GM12801 (cell line): ENCODE results near the gene KRTAP10-3.
"Not testable (repeated sequence)": the region's sequence is repeated elsewhere in the genome, so short reads cannot be mapped to it uniquely, and the experiment has no call there.

ENCODE experiments used
- CTCF ChIP-seq: IDR thresholded peaks from one replicate; pipeline ENCODE4 v1.5.1; 2011; ENCODE audit warnings: control low read depth; ENCODE audit not compliant: insufficient read length; ENCODE audit errors: extremely low read depth

Gene KRTAP10-3

DNA sequence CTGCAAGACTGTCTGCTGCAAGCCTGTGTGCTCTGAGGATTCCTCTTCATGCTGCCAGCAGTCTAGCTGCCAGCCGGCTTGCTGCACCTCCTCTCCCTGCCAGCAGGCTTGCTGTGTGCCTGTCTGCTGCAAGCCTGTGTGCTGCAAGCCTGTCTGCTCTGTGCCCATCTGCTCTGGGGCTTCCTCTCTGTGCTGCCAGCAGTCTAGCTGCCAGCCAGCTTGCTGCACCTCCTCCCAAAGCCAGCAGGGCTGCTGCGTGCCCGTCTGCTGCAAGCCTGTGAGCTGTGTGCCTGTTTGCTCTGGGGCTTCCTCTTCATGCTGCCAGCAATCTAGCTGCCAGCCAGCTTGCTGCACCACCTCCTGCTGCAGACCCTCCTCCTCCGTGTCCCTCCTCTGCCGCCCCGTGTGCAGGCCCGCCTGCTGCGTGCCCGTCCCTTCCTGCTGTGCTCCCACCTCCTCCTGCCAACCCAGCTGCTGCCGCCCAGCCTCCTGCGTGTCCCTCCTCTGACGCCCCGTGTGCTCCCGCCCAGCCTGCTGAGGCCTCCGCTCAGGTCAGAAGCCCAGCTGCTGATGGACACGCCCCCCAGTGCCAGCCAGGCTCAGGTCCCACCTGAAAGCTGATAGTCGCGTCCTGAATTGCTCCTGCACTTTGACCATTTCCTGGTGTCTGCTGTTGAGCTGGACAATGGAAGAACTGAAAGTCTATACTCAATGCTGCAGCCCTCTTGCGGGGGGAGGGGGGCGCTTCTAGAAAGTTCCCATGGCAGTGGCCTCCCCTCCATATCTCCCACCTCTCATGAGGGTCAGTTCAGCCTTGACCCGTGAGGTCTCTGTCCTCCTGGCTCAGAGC, 16.1 kb upstream of the KRTAP10-3 start:
- TF ChIP-seq CTCF: no peak

- TF ChIP-seq CTCF: not testable (repeated sequence)
Observed at GRCh38 chr21:44573630-44574456, 15.2 kb upstream of the KRTAP10-3 start, which contains the start of gene KRTAP10-4. Gene KRTAP10-4 (plus strand): TSS chr21:44573729. CDS start chr21:44573759, 30 bp downstream.

DNA sequence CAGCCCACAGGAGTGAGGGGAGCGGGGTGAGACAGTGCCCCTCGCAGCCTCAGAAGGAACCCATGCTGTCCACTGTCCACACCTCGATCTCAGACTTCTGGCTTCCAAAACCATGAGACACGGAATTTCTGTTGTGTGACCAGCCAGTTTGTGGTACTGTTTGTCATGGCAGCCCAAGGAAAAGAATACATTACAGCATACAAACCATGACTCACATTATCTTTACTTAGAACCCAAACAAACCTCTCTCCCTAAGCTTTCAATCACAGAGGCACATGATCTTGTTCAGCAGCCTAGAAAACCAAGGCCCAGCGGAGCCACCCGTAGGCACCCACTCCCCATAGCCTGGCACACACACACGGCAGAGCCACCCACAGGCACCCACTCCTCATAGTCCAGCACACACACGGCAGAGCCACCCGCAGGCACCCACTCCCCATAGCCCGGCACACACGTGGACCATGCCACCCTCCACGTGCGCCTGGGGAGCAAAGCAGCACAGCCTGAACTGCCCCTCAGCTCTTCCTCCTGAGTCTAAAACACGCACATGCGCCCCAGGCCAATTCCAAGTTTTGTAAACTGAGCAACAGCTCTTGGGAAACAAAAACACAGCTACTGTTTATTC, 14.5 kb upstream of the KRTAP10-3 start:
- no peak for TF ChIP-seq CTCF

DNA sequence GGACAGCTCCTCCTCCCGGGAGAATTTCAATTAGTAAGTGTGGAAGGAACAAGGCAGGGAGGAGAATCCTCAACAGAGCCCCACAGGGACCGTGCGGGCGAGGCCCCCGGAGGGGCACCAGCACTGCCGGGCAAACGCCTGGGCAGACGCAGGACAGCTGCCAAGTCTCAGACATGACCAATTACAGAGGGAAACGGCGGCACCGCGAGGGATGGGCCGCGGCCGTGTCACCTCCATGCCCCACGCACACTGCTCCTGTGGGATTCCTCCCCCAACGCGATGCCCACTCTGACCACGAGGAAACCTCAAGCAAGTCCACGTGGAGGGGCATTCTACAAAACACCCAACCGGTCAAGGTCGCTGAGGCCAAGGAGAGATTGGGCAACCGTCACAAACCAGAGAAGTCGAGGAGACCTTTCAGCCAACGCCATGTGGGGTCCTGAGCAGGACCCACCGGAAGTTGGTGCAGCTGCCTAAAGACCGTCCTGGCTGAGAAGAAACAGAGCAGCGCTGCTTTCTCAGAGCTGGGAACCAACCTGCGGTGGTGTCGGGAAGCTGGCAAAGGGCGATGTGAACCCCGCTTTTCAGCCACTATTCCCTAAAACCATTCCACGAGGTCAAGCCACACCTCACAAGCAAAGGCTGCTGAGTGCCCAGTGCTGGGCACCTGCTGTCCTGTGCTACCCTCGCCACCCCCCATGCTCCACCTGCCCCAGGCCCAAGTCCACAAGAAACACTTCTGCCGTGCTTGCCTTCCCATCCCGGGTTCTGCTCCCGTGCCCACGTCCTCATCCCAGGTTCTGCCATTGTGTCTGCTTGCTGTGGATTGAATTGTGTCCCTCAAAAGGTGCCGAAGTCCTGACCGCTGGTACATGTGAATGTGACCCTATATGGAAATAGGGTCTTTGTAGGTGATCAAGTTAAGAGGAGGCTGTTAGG, 13.5 kb upstream of the KRTAP10-3 start:
- no peak for TF ChIP-seq CTCF

GRCh38 chr21:44571296-44571695, 12.7 kb upstream of the KRTAP10-3 start:
- TF ChIP-seq CTCF: no peak

DNA sequence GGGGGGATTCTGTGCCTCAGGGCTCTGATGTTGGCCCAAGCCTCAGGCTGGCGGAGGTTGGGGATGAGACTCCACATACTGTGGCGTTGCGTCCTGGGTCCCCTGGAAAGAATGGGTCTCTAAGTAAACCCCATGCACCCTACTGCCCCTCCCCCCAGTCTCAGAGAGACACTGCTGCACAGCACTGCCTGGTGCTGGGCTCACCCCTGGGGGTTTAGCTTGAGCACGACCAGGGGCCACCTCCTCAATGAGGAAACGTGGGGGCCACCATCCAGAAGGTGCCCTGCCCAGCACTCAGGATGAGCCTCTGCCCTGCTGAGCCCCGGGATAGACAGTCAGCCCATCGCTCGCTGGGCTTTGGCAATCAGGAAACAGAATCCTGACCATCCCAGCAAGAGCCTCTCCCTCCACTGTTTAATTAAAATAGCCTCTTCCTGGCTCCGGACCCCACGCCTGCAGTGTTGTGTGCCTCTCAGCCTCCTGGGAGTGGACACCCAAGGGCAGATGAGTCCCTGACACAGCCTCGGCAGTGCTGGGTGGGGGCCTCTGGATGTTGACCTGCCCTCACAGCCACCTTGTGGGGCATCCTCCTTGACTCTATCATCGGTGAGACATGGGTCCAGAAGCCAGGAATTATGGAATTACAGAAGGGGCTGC, 11.4 kb upstream of the KRTAP10-3 start:
- TF ChIP-seq CTCF: no peak
